Nephron (organoid): ENCODE data around the gene MTRFR.

Experiments
- H3K27ac Mint-ChIP-seq, 3 experiments: 2 replicates each; pipeline ENCODE4 v1.8.0; 2020; ENCODE audit warnings: mixed read lengths in 3 of 3, mild to moderate bottlenecking in 2 of 3, moderate library complexity in 1 of 3
- H3K27me3 Mint-ChIP-seq: 2 replicates; pipeline ENCODE4 v1.8.0; 2021; ENCODE audit warnings: low read depth, mild to moderate bottlenecking, moderate library complexity, mixed read lengths
- H3K36me3 Mint-ChIP-seq: 2 replicates; pipeline ENCODE4 v1.8.0; 2020; ENCODE audit warnings: low read depth, mixed read lengths
- H3K4me1 Mint-ChIP-seq: 2 replicates; pipeline ENCODE4 v1.8.0; 2020; ENCODE audit warnings: mixed read lengths
- H3K4me3 Mint-ChIP-seq, 3 experiments: 2 replicates each; pipeline ENCODE4 v1.8.0; 2020; ENCODE audit warnings: mild to moderate bottlenecking in 3 of 3, mixed read lengths in 3 of 3, moderate library complexity in 2 of 3
- H3K9me3 Mint-ChIP-seq: 2 replicates; pipeline ENCODE4 v1.8.0; 2020; ENCODE audit warnings: mixed read lengths
- TF ChIP-seq, protein P1 (sequence below), 3 experiments: fragments of 200-600 bp; sonication (generic); IDR thresholded peaks; one replicate each; pipeline ENCODE4 v1.5.0; 2021; ENCODE audit warnings: antibody characterized with exemption in 3 of 3; ENCODE audit not compliant: unreplicated experiment in 3 of 3

MTRFR gene

DNA sequence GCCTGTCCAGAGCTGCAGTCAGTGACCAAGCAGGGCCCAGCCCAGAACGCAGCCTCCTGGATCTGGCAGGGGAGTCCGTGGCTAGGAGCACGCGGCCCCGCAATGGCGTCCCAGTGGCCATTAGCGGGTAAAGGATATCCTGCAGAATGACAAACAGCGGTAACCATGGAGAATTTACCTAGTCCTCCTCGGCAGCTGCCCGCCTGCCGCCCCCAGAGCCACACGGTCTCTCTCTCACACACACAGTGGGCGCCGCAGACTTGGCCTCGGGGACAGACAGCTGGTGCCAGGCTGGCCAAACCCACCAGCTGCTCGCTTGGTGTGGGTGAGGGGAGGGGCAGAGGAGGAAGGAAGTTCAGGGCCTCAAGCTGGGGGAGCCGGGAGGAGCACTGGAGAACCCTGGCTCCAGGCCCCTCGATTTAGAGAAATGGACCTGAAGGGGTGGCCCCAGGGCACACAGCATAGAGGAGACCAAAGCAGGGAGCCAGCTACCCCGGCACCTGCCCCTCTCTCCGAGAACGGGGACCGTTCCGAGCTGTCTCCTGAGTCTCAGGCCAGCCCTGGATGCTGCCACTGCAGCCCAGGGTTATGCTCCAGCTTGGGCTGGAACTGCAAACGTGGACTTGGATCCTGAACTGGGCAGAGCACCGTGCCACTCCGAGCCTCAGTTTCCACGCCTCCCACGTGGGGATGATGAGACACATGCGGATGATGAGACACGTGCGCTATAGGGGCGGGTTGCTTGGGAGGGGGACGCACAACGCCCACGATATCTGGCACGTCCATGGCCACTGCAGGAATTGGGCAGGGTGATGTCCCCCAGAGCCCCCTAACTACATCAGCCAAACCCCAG is 35.0 kb downstream of the MTRFR start:
- Mint-ChIP-seq H3K4me1 (peaks cover 41% of the 10 kb centered on the region), H3K36me3 (peaks cover 28% of the 10 kb centered on the region), H3K4me3 (peak overlapping the region; percentile 70 to 98 (median 94)), H3K27ac (peak overlapping the region; percentile 95 to 97 (median 97)), H3K9me3 (no peaks in the 10 kb centered on the region), H3K27me3 (no peaks in the 10 kb centered on the region)
- TF ChIP-seq, protein P1, sequence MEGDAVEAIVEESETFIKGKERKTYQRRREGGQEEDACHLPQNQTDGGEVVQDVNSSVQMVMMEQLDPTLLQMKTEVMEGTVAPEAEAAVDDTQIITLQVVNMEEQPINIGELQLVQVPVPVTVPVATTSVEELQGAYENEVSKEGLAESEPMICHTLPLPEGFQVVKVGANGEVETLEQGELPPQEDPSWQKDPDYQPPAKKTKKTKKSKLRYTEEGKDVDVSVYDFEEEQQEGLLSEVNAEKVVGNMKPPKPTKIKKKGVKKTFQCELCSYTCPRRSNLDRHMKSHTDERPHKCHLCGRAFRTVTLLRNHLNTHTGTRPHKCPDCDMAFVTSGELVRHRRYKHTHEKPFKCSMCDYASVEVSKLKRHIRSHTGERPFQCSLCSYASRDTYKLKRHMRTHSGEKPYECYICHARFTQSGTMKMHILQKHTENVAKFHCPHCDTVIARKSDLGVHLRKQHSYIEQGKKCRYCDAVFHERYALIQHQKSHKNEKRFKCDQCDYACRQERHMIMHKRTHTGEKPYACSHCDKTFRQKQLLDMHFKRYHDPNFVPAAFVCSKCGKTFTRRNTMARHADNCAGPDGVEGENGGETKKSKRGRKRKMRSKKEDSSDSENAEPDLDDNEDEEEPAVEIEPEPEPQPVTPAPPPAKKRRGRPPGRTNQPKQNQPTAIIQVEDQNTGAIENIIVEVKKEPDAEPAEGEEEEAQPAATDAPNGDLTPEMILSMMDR (IDR thresholded peaks at IDR 0.05; ENCODE audit: unreplicated experiment in 3 of 3) = no peak

DNA sequence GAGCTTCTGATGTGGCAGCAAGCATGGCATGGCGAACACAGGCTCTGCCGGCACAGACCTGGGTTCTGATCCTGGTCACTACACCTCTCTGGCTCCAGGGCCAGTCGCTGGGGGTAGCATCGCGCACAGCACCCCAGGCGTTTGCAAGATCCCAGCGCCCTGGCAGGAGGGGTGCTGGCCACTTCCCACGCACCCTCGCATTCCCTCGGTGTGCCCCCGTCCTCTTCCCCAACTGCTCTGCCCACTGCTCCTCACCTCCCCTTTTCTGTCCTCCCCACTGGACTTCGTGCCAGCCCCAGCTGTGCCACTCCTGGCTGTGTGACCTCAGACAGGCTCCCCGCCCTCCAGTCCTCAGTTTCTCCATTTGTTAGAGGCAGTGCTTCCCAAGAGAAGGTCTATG is 35.6 kb downstream of the MTRFR start:
- TF ChIP-seq, protein P1 (IDR thresholded peaks at IDR 0.05; ENCODE audit: unreplicated experiment in 3 of 3) = no peak
- Mint-ChIP-seq H3K27me3 (no peaks in the 10 kb centered on the region), H3K27ac (peak overlapping the region; percentile 97), H3K9me3 (no peaks in the 10 kb centered on the region), H3K4me3 (peak overlapping the region; percentile 91 to 98 (median 94)), H3K36me3 (peaks cover 22% of the 10 kb centered on the region), H3K4me1 (peaks cover 44% of the 10 kb centered on the region)

DNA sequence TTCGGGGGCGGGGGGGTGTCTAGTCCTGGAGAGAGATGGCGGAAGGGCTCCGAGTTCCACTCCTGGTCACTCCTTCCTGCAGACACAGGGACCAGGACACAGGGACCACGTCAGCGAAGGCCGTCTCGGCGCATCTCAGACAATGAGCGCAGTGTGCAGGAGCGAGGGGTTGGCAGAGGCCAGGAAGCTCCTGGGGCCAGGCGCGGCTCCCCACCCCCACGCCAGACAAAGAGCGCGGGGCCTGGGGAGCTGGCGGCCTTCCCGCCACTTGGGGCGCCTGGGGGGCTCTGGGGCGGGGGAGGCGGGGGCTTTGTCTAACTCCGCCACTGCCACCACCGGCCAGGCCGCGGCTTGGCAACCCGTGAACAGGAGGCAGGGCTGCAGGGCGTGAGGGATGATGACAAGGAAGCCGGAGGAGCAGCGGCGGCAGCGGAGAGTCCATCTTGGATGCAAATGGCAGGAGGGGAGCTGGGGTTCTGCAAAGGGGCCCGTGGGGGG is 36.2 kb downstream of the MTRFR start:
- Mint-ChIP-seq H3K9me3 (no peaks in the 10 kb centered on the region), H3K27ac (peak overlapping the region; percentile 97), H3K36me3 (peaks cover 20% of the 10 kb centered on the region), H3K4me3 (peak overlapping the region; percentile 91 to 98 (median 94)), H3K27me3 (no peaks in the 10 kb centered on the region), H3K4me1 (peaks cover 42% of the 10 kb centered on the region)
- TF ChIP-seq, protein P1 (IDR thresholded peaks at IDR 0.05; ENCODE audit: unreplicated experiment in 3 of 3) = peak in 2 of 3 experiments; percentile 19 to 26

DNA sequence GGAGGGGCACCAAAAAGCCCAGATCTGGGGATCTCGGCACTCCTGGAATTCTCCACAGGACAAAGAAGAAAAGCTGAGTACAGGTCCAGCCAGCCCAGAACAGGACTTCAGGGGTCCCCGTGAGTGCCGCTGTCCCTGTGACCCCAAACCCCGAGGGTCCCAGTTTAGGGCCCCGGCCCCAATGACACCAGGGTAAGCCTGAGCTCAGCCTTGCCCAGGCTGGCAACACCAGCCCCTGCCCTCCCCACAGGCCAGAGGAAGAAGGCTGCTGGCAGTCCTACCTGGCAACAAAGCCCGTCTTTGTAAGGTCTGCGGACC is 36.6 kb downstream of the MTRFR start:
- Mint-ChIP-seq H3K4me1 (peaks cover 39% of the 10 kb centered on the region), H3K4me3 (peak overlapping the region; percentile 91 to 98 (median 94)), H3K27me3 (no peaks in the 10 kb centered on the region), H3K9me3 (no peaks in the 10 kb centered on the region), H3K36me3 (peaks cover 16% of the 10 kb centered on the region), H3K27ac (peak overlapping the region; percentile 97)
- TF ChIP-seq, protein P1 (IDR thresholded peaks at IDR 0.05; ENCODE audit: unreplicated experiment in 3 of 3) = no peak

DNA sequence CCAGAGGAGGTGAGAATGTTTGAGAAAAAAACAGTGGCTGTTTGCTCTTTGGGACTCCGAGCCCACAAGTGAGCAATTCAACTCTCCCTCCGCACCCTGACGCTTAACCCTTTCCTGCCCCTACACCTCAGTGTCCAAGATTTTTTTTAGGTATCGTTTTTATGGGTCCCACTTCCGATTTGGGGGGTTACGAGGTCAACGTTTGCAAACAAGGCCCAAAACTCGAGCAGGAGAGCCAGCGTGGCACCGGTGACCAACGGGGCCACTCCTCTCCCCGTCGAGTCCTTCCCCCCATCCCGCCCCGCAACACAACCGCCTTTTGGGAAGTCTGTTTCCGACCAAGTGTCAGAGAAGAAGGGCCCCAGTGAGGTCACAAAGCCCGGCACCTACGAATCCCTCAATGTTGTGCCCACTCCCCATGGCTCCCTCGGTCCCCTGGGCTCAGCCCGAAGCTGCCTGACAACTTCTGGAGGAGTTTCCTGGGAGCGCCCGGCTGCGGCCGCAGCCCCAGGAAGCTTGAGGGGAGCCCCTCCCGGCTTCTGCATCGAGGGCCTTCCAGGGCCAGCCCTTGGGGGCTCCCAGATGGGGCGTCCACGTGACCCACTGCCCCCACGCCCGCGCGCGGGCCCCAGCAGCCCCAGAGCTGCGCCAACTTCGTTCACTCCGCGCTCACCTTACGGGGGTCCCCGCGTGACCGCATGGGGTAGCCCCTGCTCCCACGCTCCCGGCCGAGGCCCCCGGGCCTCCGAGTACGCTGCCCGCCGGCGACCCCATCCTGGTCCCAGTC is 37.2 kb downstream of the MTRFR start:
- Mint-ChIP-seq H3K9me3 (no peaks in the 10 kb centered on the region), H3K36me3 (peaks cover 12% of the 10 kb centered on the region), H3K27ac (peak overlapping the region; percentile 97), H3K4me1 (peaks cover 39% of the 10 kb centered on the region), H3K4me3 (peak overlapping the region; percentile 91 to 98 (median 94)), H3K27me3 (no peaks in the 10 kb centered on the region)
- TF ChIP-seq, protein P1 (IDR thresholded peaks at IDR 0.05; ENCODE audit: unreplicated experiment in 3 of 3) = no peak
